ENCODE data around the gene EIF2B4. TPM values are rescaled to one million over a fixed set of nuclear protein-coding genes. Genes with fewer than 3 reads are reported as not detected.
"Not testable (repeated sequence)": the region's sequence is repeated elsewhere in the genome, so short reads cannot be mapped to it uniquely, and the experiment has no call there.

Gene EIF2B4
- total RNA-seq, 1 experiment from 2014 or later: 50.1 TPM

GRCh38 chr2:27354597-27354927 lies 15.6 kb downstream of the EIF2B4 start:
- no peaks in the 10 kb centered on the region for H3K9me3 Mint-ChIP-seq (ENCODE audit: unreplicated experiment)
- H3K4me1 Mint-ChIP-seq (ENCODE audit: insufficient read depth, unreplicated experiment): peaks cover 32% of the 10 kb centered on the region
- intact Hi-C loops (cut with micrococcal nuclease): no loop called here
- no TSS peak for BruUV-seq (replicated peaks)
- no peak for DNase-seq (ENCODE audit: unreplicated experiment)
- no peaks in the 10 kb centered on the region for H3K27me3 Mint-ChIP-seq (ENCODE audit: insufficient read depth, unreplicated experiment)
- H3K36me3 Mint-ChIP-seq (ENCODE audit: insufficient read depth, unreplicated experiment): peaks cover 22% of the 10 kb centered on the region
- peak overlapping the region; percentile 43 for H3K4me3 Mint-ChIP-seq (ENCODE audit: unreplicated experiment)
- POLR2A ChIA-PET: interaction anchor here (0.6 to 3.7 kb wide), 5 partner anchors 11 to 31 kb away, joined by 4 to 31 read pairs (median 19); partner anchors contain the start of genes EIF2B4 and MPV17
- no peak for TF ChIP-seq CTCF (IDR thresholded peaks at IDR 0.05; ENCODE audit: unreplicated experiment)
- CTCF ChIA-PET: interaction anchor here (1.3 kb wide), 1 partner anchor 34 kb away, joined by 5 read pairs; no protein-coding TSS in a partner anchor
- H3K27ac Mint-ChIP-seq (ENCODE audit: low read depth, unreplicated experiment): no peak overlapping the region

DNA sequence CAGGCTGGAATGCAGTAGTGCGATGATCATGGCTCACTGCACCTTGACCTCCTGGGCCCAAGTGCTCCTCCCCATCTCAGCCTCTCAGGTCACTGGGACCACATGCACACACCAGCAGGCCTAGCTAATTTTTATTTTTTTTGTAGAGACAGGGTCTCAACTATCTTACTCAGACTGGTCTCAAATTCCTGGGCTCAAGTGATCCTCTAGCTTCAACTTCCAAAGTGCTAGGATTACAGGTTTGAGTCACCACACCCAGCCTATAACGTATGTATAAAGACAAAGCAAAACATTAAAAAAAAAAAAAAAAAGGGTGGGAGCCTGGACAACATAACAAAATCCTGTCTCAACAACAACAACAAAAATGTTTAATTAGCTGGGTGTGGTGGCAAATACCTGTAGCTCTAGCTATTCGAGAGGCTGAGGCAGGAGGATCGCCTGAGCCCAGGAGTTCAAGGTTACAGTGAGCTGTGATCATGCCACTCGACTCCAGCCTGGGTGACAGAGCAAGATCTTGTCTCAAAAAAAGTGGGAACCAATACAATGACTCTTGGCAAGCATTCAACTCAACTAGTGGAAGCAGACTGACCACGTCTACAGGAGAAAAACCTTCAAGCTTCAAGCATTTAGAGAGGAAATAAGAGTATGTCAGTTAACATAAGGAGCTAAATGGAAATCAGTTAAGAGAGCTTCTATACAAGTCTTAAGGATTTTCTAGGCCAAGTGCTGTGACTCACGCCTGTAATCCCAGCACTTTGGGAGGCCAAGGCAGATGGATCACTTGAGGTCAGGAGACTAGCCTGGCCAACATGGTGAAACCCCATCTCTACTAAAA lies 16.2 kb downstream of the EIF2B4 start:
- H3K27me3 Mint-ChIP-seq (ENCODE audit: insufficient read depth, unreplicated experiment): no peaks in the 10 kb centered on the region
- ChIA-PET POLR2A (interaction anchor here (0.6 to 3.7 kb wide), 5 partner anchors 11 to 31 kb away, joined by 3 to 31 read pairs (median 14); partner anchors contain the start of genes EIF2B4 and MPV17), CTCF (interaction anchor here (0.6 to 2.0 kb wide), 5 partner anchors 16 to 336 kb away, joined by 3 to 7 read pairs (median 5); partner anchors contain the start of genes EIF2B4 and MPV17)
- no peaks in the 10 kb centered on the region for H3K9me3 Mint-ChIP-seq (ENCODE audit: unreplicated experiment)
- intact Hi-C loops (cut with micrococcal nuclease): no loop called here
- no TSS peak for BruUV-seq (replicated peaks)
- H3K4me3 Mint-ChIP-seq (ENCODE audit: unreplicated experiment): peak overlapping the region; percentile 43
- DNase-seq (ENCODE audit: unreplicated experiment): no peak
- H3K4me1 Mint-ChIP-seq (ENCODE audit: insufficient read depth, unreplicated experiment): peaks cover 32% of the 10 kb centered on the region
- H3K36me3 Mint-ChIP-seq (ENCODE audit: insufficient read depth, unreplicated experiment): peaks cover 28% of the 10 kb centered on the region
- H3K27ac Mint-ChIP-seq (ENCODE audit: low read depth, unreplicated experiment): no peak overlapping the region
- TF ChIP-seq CTCF (IDR thresholded peaks at IDR 0.05; ENCODE audit: unreplicated experiment): no peak

DNA sequence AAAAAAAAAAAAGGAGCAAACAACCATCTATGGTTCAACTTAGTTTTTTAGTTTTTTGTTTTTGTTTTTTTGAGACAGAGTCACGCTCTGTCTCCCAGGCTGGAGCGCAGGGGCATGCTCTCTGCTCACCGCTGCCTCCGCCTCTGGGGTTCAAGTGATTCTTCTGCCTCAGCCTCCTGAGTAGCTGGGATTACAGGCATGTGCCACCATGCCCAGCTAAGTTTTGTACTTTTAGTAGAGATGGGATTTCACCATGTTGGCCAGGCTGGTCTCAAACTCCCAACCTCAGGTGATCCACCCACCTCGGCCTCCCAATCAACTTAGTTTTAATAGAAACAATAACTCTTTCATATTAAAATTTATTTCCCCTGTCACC lies 16.8 kb downstream of the EIF2B4 start:
- H3K4me3 Mint-ChIP-seq (ENCODE audit: unreplicated experiment); intact Hi-C loops (cut with micrococcal nuclease); BruUV-seq (replicated peaks); H3K9me3 Mint-ChIP-seq (ENCODE audit: unreplicated experiment); H3K27ac Mint-ChIP-seq (ENCODE audit: low read depth, unreplicated experiment); H3K27me3 Mint-ChIP-seq (ENCODE audit: insufficient read depth, unreplicated experiment); DNase-seq (ENCODE audit: unreplicated experiment): not testable (repeated sequence)
- H3K36me3 Mint-ChIP-seq (ENCODE audit: insufficient read depth, unreplicated experiment): peaks cover 34% of the 10 kb centered on the region
- ChIA-PET CTCF (interaction anchor here (0.6 to 2.0 kb wide), 5 partner anchors 17 to 335 kb away, joined by 3 to 7 read pairs (median 5); partner anchors contain the start of genes EIF2B4 and MPV17), POLR2A (interaction anchor here (1.2 to 3.7 kb wide), 5 partner anchors 10 to 30 kb away, joined by 3 to 31 read pairs (median 14); partner anchors contain the start of genes EIF2B4, MPV17 and SNX17)
- H3K4me1 Mint-ChIP-seq (ENCODE audit: insufficient read depth, unreplicated experiment): peaks cover 27% of the 10 kb centered on the region

GRCh38 chr2:27351802-27352598 lies 18.1 kb downstream of the EIF2B4 start:
- Mint-ChIP-seq H3K4me3 (ENCODE audit: unreplicated experiment) (no peak overlapping the region), H3K27me3 (ENCODE audit: insufficient read depth, unreplicated experiment) (no peaks in the 10 kb centered on the region), H3K4me1 (ENCODE audit: insufficient read depth, unreplicated experiment) (peaks cover 27% of the 10 kb centered on the region), H3K9me3 (ENCODE audit: unreplicated experiment) (no peaks in the 10 kb centered on the region), H3K27ac (ENCODE audit: low read depth, unreplicated experiment) (peak overlapping the region; percentile 6), H3K36me3 (ENCODE audit: insufficient read depth, unreplicated experiment) (peaks cover 36% of the 10 kb centered on the region)
- DNase-seq (ENCODE audit: unreplicated experiment): no peak
- ChIA-PET POLR2A (interaction anchor here (0.6 to 3.7 kb wide), 9 partner anchors 8 to 76 kb away, joined by 3 to 31 read pairs (median 3); partner anchors contain the start of genes EIF2B4, MPV17, NRBP1 and SNX17), CTCF (interaction anchor here (0.6 to 2.0 kb wide), 5 partner anchors 8 to 1493 kb away, joined by 3 to 7 read pairs (median 3); partner anchors contain the start of gene MPV17)
- intact Hi-C loops (cut with micrococcal nuclease): no loop called here
- BruUV-seq (replicated peaks): no TSS peak
- no peak for TF ChIP-seq CTCF (IDR thresholded peaks at IDR 0.05; ENCODE audit: unreplicated experiment)

Measured in MCF 10A (cell line).